ENCODE results near the gene EFCAB6. TPM values are rescaled to one million over a fixed set of nuclear protein-coding genes. Genes with fewer than 3 reads are reported as not detected.
A peak's percentile ranks its signal among the peaks of the same experiment; 100 is the strongest.

Gene EFCAB6
- total RNA-seq, 1 experiment from 2014 or later = 0.94 TPM

GRCh38 chr22:43846966-43847365 is 34.9 kb upstream of the EFCAB6 start (continued):
- no peak for TF ChIP-seq FOXP1 (CRISPR knock-in tag; IDR thresholded peaks at IDR 0.05; ENCODE audit: borderline replicate concordance)

- ChIA-PET POLR2A (no interaction called here), CTCF (interaction anchor here (0.9 to 11.6 kb wide), 5 partner anchors 23 to 100 kb away, joined by 3 to 140 read pairs (median 3); no protein-coding TSS in a partner anchor)
- Mint-ChIP-seq H3K36me3 (no peaks in the 10 kb centered on the region), H3K9me3 (no peaks in the 10 kb centered on the region), H3K4me3 (no peak overlapping the region), H3K27ac (peak overlapping the region; percentile 69), H3K4me1 (peaks cover 27% of the 10 kb centered on the region), H3K27me3 (ENCODE audit: low read depth) (no peaks in the 10 kb centered on the region)
- DNase-seq (ENCODE audit: low spot score) = no peak
- no peak for TF ChIP-seq SOX15 (CRISPR knock-in tag; IDR thresholded peaks at IDR 0.05)
- no peak for TF ChIP-seq ZSCAN18 (CRISPR knock-in tag; IDR thresholded peaks at IDR 0.05)
- 0 out of 2 replicates have a peak, but pooled peaks have one; percentile 33 for TF ChIP-seq ZNF263 (CRISPR knock-in tag; IDR thresholded peaks at IDR 0.05; ENCODE audit: low read depth)
- no peak for TF ChIP-seq ZBTB21 (CRISPR knock-in tag; IDR thresholded peaks at IDR 0.05; ENCODE audit: borderline replicate concordance)
- TF ChIP-seq STAT6 (CRISPR knock-in tag; conservative IDR thresholded peaks at IDR 0.05; ENCODE audit: low read depth) = no peak
- TF ChIP-seq ZNF532 (CRISPR knock-in tag; IDR thresholded peaks at IDR 0.05; ENCODE audit: borderline replicate concordance) = no peak
- no peak for TF ChIP-seq TP53 (CRISPR knock-in tag; IDR thresholded peaks at IDR 0.05)
- TF ChIP-seq ZNF425 (CRISPR knock-in tag; conservative IDR thresholded peaks at IDR 0.05) = no peak
- peak; percentile 14; the same call in 1 of the 2 replicates for ATAC-seq
Observed at GRCh38 chr22:43845981-43846380, 33.9 kb upstream of the EFCAB6 start.

GRCh38 chr22:43844560-43845545 is 32.7 kb upstream of the EFCAB6 start:
- ATAC-seq = no peak
- TF ChIP-seq SMAD3 (CRISPR knock-in tag; IDR thresholded peaks at IDR 0.05; ENCODE audit: borderline replicate concordance) (no peak), MXD4 (CRISPR knock-in tag; IDR thresholded peaks at IDR 0.05; ENCODE audit: borderline replicate concordance) (no peak), CDX4 (CRISPR knock-in tag; IDR thresholded peaks at IDR 0.05; ENCODE audit: borderline replicate concordance) (no peak), CBFB (CRISPR knock-in tag; IDR thresholded peaks at IDR 0.05; ENCODE audit: low read depth) (no peak), TEAD1 (CRISPR knock-in tag; IDR thresholded peaks at IDR 0.05) (no peak), ATF1 (CRISPR knock-in tag; IDR thresholded peaks at IDR 0.05) (no peak), TP53 (CRISPR knock-in tag; IDR thresholded peaks at IDR 0.05) (no peak), HMGA2 (CRISPR knock-in tag; IDR thresholded peaks at IDR 0.05) (no peak), ZNF512 (CRISPR knock-in tag; IDR thresholded peaks at IDR 0.05; ENCODE audit: borderline replicate concordance) (no peak)

More at GRCh38 chr22:43844560-43845545, 32.7 kb upstream of the EFCAB6 start:
- H3K27me3 Mint-ChIP-seq (ENCODE audit: low read depth) = no peaks in the 10 kb centered on the region
- H3K4me3 Mint-ChIP-seq = no peak overlapping the region
- peaks cover 25% of the 10 kb centered on the region for H3K4me1 Mint-ChIP-seq
- ChIA-PET CTCF (interaction anchor here (1.1 to 11.6 kb wide), 7 partner anchors 8 to 101 kb away, joined by 3 to 140 read pairs (median 4); no protein-coding TSS in a partner anchor), POLR2A (interaction anchor here (0.6 kb wide), 1 partner anchor 12 kb away, joined by 5 read pairs; no protein-coding TSS in a partner anchor)
- H3K36me3 Mint-ChIP-seq = no peaks in the 10 kb centered on the region
- peak overlapping the region; percentile 73; the same call in 1 of the 2 replicates for H3K27ac Mint-ChIP-seq
- no peaks in the 10 kb centered on the region for H3K9me3 Mint-ChIP-seq
- no peak for DNase-seq (ENCODE audit: low spot score)
